Activated T-cell treated with anti-CD3 and anti-CD28 coated beads, Interleukin-2, amount 50 U/mL, for 48 hours (primary cell): ENCODE measurements around the gene HDAC4.

ENCODE experiments used
- DNase-seq, 2 experiments: peaks; one replicate each; pipeline ENCODE4 v3.0.0-alpha.2; 2020

The HDAC4 gene

DNA sequence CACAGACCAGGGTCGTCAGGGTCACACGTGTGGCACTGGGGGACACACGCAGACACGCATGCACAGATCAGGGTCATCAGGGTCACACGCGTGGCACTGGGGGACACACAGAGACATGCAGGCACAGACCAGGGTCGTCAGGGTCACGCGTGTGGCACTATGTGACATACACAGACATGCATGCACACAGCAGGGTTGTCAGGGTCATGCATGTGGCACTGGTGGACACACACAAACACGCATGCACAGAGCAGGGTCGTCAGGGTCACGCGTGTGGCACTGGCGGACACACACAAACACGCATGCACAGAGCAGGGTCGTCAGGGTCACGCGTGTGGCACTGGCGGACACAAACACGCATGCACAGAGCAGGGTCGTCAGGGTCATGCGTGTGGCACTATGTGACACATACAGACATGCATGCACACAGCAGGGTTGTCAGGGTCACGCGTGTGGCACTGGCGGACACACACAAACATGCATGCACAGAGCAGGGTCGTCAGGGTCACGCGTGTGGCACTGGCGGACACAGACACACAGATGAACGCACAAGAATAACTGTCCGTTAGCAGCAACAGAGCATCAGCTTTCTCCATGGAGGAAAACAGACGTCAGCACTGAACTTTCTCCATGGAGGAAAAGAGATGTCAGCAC, 34.9 kb downstream of the HDAC4 start:
- DNase-seq, result peak in 1 of 2 experiments; percentile 12

DNA sequence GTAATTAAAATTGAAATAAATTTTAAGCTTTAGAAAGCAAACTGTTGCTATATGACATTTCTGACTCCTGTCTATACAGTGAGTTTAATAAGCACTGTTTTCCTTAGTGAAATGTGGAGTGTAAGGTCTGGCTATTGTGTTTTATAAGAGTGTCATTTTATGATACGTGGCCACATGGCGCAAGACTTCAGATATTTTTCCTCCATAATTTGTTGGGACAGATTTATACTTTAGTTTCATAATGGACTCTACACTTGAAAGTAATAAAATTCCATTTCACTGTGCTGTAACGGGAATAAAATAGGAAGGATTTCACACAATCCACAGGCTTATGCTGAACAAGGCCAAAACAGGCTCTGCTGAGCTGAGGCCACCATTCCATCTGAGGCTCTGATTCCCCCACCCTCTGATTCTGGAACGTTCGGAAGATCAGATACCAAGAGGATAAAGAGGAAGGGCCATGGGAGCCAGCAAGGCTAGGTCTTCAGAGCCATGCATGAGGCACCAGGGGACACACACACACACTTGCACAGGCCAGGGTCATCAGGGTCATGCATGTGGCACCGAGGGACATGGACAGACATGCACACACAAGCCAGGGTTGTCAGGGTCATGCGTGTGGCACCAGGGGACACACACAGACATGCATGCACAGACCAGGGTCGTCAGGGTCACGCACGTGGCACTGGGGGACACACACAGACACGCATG, 35.6 kb downstream of the HDAC4 start:
- DNase-seq, result peak in 1 of 2 experiments; percentile 10

DNA sequence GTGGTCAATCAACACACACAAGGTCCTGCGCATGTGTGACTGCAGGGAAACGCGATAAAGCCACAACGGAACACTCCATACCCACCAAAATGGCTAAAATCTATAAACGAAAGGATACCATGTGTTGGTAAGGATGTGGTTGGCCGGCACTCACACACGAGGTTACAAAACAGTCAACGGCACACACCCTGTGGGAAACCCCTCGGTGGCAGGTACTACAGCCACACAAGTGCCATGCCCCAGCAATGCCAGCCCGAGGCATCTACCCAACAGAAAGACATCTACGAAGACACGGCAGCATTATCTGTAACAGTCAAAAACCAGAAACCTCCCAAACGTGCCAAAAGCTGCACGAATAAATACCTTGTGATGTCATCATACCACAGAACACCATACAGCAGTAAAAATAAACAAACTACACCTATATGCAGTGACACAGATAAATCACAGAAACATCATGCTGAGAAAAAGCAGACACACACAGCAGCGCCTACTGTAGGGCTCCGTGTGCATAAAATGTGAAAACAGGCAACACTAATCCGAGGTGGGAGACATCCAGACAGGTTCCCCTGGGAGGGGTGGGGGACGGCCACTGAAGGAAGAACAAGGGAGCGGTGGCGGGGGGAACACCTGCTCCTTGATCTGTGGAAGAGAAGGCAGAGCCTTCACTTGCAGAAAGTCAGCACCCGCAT, 36.7 kb downstream of the HDAC4 start:
- DNase-seq, result peak in 1 of 2 experiments; percentile 26

DNA sequence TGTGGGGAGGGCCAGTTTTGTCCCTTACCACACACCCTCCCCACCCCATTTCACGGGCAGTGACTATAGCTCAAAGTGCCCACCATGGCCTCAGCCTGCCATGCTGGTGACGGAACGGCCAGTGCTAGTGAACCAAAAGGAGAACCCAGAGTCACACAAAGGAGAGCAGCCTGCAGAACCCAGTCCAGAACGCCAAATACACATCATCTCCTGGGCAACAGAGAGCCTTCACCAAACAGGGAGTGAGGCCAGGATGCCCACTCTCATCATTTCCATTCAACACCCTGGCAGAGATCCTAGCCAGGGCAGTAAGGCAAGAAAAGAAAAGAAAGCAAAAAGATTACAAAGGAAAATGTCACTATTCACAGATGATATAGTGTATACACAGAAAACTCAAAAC, 38.3 kb downstream of the HDAC4 start:
- DNase-seq, result no peak

DNA sequence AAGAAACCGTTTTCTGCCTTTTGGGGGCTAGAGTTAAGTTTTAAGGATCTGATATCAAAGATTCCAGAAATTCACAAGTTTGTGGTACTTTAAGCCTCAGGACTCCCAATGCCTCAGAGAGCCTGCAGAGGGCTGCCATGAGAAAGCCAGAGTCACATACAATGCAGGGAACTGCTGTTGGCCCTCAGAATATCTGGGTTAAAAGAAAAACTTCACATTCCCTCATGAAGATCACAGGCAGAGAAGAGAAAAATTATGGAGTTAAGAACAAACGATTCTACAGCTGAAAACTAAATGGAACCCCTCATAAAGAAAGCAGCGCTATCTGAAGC, 39.5 kb downstream of the HDAC4 start:
- peak in 1 of 2 experiments; percentile 6 for DNase-seq

DNA sequence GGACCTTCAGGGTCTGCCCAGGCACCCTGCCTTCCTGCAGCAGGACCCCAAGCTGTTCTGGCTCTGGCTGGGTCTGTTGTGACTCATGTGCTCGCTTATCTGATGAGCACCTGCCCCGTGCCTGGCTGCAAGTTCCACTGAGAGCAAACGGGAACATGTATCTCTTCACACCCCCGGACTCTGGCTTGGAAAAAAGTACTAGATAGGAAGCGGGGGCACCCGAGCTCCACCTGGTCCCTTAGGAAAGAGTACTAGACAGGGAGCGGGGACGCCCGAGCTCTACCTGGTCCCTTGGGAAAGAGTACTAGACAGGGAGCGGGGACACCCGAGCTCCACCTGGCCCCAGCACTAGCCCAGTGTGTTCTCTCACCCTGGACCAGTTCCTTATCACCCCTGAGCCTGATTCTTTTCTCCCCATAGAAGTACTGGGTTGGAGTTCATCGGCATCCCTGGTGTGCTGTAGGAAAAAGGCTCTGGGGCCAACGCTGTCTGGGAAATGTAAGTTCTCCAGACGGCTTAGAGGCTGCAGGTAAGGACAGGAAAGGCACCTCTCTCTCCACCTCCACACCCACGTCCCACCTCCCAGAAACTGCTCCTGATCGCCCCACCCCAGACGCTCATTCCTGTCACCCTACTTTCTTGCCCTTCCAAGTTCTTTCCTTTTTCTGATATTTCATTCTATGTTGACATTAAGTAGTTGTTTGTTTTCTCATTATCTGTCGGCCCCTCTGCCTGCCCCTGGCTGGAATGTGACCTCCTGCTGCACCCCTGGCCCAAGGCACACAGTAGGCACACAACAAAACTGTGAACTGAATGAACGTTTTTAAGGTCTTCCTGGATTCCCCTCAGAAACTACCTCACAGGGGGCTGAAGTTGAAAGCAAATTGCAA, 40.2 kb downstream of the HDAC4 start:
- peak in 1 of 2 experiments; percentile 16 for DNase-seq

DNA sequence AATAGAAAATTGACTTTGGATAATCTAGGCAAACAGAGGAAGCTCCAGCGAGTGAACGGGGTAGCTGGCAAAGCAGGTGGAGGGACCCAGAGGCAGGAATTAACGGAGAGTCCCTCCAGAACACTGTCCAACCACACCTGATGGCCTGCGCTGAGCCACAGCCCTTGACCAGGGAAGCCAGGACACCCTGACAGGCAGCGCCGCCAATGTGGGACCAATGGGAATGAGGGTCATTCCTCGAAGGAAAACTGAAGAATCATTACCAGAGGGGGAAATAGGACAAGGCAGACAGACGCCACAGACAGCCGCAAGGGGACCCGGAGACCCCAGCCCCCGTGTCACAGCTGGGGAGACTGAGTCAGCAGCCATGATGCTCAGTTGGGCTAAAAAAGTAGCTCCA, 40.8 kb downstream of the HDAC4 start:
- peak in 1 of 2 experiments; percentile 10 for DNase-seq

DNA sequence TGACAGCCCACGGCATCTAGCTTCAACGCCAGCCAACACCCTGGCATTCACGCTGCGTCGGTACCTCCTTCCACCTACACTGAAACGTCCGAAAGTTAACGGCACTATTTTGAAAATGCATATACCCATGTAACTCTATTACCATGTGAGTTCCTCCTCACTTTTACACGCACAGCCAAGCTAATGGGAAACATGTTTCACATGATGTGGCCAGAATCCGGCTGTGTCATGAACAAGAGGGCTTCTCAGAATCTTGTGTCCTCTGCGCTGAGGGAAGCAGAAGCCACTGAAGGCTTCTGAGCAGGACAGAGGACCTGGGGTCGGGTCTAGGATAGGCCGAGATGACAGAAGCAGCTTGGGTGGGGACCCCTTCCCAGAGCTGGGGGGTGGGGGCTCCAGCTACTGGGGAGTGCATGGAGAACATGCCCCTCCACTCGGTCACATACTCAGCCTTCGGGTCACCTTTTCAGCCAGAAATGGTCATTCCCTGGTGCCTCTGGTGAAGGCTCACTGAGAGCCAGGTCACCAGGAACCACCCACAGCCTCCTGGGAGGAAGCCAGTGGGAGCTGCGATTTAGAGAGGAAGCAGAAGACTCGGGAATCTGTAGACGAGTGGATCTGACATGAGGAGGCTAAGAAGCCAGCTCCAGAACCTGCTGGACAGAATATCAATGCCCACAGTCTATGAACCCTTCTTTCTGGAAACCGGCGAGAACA, 41.5 kb downstream of the HDAC4 start:
- peak in 1 of 2 experiments; percentile 7 for DNase-seq

DNA sequence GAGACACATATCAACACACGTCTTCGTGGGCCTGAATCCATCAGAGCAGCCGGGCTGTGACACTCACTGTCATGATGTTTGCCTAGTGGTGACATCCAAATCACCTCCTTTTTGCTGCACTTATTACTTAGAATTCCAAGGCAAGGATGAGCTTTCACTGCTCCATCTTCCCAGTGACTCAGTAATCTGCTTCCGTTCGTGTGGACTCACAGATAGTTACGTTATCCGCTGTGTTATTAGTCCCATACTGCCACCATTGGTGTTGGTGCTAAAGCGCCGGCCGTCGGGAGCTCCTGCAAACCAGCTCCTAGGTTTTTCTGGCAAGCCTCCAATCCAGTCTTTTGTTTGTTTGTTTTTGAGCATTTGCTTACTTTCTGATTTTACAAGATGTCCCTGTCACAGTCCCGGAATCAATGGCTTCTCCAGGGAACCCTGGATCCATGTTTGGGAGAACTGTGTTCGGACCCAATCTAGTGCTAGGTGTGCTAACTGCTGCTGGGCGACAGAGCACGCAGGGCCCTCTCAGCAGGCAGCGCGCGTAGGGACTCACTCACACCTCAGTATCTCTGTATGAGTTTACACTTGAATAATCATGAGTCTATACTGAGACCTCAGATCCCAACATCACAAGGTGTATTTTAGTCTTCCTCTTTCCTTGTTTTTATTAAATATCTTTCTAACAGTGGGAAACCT, 42.6 kb downstream of the HDAC4 start:
- DNase-seq, result no peak

DNA sequence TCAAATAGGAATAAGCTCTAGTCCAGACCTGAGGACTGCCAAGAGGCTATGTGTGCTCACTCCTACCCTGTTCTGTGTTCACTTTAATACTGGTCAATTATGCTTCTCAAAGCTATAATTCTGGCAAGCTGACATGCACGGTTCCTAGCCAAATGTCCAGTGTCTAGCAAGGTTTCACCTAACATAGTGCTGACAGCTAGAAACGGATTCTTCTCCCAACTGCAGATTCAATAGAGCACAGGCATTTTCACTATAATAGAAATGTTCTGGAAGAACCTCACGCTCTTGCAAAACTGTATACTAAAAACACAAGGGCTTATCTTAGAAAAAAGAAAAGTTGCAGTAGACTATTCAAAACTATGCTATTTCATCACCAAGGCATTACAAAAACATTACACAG, 45.1 kb downstream of the HDAC4 start:
- no peak for DNase-seq

DNA sequence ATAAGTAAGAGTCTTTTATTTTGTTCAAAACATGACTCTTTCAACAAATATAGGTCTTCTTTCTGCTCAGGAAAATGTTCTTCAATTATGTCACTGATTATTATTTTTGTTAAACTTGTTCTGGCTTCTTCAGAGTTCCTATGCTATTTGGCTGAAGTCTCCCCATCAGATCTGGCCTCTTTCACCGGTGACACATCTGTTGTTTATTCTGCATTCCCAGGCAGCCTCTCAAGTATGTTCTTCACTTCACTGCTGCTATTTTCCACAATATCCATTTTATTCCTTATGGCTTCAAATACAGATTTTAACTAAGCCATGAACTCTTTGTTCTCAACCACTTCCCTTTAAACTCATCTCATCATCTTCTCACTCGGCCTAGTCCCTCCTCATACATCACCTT, 45.7 kb downstream of the HDAC4 start:
- no peak for DNase-seq

DNA sequence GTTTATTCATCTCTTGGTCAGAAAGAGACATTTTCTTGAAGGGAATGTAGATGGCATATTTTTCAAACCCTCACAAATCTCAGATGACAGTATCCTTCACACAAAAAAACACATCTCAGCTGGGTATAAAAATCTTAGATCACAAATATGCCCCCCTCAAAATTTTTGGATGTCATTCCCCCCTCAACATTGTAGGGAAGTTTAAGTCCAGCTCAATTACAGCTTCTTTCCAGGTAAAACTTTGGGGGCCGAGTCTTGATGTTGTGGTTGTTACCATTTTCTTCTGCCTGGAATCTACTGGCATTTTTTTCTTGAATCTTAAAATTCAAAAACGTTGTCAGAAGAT, 46.1 kb downstream of the HDAC4 start:
- no peak for DNase-seq

DNA sequence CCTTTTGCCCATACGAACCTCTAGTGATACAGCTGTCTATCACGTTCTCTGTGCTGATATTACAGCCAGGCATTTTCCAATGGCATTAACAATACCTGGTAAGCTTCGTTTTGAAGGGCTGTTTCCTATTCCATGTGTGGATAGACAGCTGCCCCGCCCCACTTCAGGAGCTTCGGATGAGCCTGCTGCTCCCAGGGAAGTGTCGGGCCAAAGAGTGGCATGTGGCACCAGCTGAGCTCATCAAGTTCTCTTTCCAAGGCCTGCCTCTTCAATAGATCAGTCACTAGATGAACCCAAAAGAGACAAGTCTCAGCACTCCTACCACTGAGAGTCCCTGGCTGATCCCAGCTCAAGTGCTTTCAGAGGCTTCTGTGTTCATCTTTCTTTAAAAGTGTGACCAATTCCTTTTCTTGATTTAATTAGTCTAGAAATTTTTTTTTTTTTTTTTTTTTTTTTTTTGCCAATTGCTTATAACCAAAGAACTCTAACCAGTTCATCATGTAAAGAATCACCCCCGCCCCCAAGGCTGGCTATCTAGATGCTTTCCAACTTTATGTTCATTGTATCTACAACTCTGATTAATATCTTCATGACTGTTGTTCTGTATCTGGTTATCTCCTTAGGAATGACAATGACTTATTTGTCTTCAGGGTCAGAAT, 46.6 kb downstream of the HDAC4 start:
- DNase-seq, result no peak

DNA sequence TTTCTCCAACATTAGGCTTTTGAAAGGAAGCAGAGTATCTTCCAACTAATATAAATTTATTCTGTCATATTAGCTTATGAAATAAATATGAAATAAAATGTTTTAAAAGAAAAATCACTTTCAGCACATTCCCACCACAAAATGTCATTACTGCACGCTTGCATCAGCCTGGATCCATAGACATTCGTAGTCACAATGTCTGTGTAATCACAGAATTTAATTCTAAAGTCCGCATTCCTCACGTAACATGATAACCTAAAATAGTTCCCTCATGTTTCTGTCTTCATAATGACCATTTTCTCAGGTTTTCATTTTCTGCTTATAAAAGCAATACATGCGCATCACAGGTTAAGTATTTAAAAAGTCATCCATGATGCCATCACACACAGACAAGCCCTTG, 47.1 kb downstream of the HDAC4 start:
- DNase-seq, result no peak

DNA sequence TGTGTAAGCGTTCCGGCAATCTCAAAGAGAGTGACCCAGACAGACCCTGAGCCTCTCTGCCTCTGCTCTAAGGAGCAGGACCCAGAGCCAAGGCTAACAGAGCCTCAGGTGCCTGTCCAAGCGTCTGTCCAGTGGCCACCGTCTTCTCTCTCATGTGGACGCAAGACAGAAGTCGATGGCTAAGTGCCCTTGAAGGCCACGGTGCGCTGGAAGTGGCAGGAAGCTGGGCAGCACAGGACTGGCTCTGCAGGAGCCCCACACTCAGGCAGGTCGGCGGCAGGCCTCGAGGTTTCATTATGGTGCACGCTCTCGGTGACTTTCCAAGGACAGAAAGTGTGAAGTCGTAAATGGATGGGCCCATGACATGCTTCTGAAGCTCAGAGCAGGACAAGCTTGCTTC, 49.1 kb downstream of the HDAC4 start:
- DNase-seq, result no peak

DNA sequence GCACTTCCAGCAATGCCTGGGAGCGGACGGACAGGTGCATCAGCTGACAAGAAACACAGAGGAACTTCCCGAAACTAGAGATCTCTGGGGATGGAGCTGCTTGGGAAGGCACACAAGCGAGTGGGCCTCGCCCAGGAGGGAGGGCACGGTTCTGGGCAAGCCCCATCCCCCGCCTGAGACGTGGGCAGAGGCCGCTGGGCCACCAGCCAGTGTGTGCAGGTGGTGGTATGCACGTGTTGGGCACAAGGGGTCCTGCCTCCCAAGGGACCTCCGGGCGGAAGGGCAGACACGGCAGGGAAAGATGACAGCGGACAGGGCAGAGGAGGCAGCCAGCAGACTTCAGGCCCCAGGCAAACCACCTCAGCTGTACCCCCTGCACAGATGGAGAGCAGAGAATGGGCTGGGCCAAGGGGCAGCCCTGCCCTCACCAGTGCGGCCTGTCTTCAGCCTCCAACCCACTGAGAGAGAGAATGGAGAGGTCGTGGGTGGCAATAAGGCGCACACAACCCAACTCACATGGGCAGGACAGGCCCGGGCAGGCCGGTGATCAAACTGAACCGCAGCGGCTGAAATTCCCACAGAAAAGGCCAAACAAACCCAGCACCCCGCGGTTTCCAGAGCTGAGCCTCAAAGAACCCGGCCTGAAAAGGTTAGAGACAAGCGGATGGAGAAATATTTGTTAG, 51.2 kb downstream of the HDAC4 start:
- no peak for DNase-seq

DNA sequence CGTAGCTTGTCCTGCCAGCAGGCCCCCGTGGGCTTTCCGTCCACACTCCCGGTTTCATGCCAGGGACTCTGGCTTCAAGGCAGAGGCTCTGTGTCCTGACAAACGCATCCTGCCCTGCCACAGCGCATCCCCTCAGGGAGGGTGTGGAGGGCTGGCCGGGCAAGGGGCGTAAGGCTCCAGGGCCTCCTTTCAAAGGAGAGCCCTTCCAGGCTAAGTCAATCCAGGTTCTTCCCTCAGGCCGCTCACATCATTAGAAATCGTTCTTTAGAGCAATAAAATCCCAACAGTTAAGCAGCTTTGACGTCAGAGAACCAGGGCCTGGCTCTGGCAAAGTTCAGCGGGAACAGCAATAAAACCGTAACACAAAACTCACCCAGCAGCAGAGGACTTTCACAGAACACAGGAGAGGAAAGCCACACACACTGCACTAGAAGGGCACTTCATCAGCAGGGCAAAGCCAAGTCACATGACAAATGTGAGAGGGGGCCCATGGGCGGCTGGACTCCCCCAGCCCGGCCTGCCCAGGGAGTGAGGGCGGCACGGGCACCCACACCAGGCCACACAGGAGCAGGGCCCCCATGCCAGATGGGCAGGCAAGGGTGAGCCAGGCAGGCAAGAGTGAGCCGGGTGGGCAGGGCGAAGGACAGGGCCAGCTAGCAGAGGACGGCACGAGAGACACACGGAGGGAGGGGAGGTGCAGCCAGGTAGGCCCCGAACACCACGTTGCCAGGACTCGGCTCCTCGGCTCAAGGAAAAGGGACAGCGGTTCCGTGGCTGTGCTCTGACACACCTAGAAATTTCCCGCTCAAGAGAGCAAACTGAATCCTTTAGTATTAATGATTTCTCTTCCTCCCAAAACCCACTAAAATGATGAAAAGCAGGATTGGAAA, 52.0 kb downstream of the HDAC4 start:
- no peak for DNase-seq

DNA sequence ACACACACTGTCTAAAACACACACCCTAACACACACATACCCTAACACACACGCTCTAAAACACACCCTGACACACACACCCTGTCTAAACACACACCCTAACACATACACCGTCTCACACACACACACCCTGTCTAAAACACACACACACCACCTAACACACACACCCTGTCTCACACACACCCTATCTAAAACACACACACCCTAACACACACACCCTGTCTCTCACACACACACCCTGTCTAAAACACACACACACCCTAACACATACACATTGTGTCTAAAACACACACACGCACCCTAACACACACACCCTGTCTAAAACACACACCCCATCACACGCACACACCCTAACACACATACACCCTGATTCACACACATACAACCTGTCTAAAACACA, 54.1 kb downstream of the HDAC4 start:
- DNase-seq, result no peak

DNA sequence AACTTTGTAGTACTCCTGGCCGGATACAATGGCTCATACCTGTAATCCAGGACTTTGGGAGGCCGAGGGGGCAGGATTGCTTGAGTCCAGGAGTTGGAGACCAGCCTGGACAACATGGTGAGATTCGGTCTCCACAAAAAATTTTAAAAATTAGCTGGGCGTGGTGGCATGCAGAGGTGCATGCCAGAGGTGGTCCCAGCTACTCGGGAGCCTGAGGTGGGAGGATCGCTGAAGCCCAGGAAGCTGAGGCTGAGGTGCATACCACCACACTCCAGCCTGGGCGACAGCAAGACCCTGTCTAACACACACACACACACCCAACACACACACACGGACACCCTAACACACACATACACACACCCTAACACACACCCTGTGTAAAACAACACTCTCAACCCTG, 55.6 kb downstream of the HDAC4 start:
- no peak for DNase-seq

DNA sequence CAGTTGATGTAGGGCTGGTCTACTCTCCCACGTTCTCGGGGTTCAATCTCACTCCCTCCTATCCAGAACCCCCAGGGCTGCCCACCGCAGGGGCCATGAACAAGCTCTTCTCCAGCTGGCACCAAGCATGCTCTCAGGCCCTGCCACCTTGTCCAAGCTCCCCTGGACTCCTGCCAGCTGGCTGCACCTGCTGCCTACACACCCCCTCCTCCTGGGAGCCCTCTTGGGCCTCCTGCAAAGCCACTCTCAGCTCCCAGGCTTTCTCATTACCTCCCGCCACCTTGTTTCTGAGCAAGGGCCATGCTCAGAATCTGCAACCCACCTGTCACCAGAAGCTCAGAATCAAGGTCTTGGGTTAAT, 56.0 kb downstream of the HDAC4 start:
- no peak for DNase-seq
